NCI-H510A treated with DMSO at 0.1 percent for 48 hours (cell line): Measurements from ENCODE around the gene ERN1.
"Not testable (repeated sequence)": the region's sequence is repeated elsewhere in the genome, so short reads cannot be mapped to it uniquely, and the experiment has no call there.

Source experiments
- DNase-seq: peaks from one replicate; lab custom pipeline; 2025; lab: John Stamatoyannopoulos, UW

Gene ERN1

DNA sequence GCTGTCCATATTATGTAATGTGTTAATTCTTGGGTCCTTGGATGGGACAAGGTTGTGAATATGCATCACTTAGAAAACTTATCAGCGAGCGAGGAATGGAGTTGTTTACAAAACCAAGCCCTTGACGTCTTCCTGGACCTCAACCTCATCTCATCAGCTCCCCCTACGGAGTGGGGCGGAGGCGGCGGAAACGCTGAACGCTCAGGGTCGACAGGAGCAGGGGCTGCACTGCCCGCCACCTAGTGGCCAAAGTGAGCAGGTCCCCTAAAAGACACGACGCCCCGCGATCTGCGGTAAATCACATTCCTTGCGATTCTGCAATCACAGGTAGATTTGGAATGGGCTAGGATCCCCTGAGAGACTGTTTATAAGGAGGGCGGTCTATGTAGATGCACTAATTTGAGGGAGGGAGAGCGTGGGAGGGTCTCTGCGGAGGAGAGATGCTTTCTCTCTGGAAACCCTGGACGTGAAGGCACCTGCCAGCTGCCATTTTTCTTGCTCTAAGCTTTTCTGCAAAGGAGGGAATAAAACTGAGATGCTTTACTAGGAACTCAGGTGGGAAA lies 104.1 kb downstream of the ERN1 start:
- DNase-seq: peak; percentile 74

DNA sequence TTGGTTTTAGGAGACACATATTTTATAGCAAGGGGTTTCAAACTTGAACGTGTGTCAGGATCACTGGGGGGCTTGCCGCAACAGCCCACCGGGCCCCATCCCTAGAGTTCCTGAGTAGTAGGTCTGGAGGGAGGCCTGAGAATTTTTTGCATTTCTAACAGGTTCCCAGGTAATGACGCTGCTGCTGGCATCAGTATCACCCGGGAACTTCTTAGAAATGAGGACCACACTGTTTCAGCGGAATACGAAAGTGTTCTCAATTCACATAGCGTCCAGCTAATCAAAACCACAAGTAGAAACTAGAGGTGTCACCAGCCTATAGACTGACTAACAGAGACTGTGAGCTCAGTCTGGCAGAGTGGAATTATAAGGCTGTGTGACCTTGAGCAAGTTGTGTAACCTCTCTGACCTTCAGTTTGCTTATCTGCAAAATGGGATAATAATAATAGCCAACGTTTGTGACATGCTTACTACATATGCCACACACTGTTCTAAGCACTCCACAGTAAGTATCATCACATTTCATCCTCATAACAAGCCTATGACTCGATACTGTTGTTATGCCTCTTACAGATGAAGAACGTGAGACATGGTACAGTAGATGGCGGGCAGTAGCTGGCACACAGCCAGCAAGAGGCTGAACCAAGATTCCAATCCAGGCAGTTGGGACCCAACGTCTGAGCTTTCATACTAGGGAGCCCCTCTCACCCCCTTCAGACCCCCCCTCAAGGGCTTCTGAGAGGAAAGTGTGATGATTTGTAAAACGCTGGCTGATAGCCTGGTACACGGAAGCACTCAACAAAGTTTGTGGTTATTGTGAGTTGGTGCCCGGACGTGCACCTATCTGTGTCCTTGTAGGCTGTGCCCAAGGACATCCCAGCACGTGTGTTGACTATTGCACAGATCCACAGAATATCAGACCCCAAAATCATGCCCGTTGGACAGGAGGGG lies 104.9 kb downstream of the ERN1 start:
- DNase-seq: no peak

DNA sequence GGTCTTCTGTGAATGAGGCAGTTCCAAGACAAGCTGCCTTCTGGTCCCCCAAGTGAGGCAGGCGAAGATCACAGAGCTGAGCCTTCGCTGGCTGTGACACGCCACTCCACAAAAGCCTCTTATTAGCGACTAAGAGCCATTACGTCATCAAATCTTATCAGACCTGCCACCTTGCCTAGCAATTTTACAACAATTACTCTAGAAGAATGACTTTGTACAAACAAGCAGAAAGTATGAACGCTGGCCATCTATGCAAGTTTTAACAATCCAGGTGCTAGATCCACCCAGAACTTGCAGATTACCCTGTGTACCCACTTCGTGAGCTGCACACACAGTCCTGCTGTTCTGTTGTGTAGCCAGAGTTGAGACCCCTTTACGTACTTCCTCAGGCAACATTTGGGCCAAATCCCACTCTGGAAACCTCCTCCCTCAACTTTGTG lies 105.7 kb downstream of the ERN1 start:
- DNase-seq: no peak

DNA sequence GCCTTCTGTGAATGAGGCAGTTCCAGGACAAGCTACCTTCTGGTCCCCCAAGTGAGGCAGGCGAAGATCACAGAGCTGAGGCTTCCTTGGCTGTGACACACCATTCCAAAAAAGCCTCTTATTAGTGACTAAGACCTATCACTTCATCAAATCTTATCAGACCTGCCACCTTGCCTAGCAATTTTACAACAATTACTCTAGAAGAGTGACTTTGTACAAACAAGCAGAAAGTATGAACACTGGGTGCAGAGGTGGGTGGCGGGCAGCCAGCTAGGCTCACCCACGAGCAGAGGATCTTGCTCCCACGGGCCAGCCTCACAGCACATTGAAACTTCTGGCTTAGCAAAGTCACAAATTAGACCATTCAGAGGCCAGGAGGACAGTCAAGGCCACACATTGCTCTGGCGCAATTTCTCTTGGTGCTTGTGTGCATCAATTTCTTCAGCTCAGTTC lies 107.3 kb downstream of the ERN1 start:
- DNase-seq: no peak

DNA sequence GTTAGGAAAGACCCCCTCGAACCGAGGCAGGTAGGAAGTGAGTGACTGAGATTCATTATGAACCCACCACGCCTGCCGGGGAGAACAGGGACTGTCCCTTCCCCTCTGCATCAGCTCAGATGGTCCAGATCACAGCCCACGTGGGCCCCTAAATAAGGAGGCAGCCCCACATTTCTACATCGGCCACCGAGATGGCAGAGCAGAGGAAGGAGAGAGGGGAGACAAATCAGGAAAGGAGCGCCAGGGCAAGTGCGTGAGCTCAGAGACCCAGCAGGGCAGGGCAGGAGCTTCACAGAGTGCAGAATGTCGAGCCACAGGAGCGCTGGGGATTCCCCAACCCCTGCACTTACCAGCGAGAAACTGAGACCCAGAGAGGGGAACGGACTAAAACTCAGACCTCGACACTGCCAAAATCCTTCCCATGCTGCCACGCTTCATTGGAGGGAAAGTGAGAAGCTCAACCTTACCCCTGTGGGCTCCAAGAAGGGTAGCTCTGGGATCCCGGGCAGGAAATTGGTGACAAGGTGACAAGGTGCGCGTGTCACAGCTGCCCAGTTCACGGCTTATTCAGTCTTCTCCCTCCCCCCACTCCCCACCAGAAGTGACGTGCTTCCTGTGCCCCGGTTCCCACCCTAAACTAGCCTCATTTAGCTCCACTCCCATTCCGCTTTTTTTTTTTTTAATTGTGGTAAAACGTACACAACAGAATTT lies 109.7 kb downstream of the ERN1 start, which contains the start of gene ICAM2:
Gene ICAM2, minus strand, starts transcription at position 578 of the 711 bp plus-strand sequence. CDS start 13,942 bp downstream, outside the sequence.
- DNase-seq: no peak

DNA sequence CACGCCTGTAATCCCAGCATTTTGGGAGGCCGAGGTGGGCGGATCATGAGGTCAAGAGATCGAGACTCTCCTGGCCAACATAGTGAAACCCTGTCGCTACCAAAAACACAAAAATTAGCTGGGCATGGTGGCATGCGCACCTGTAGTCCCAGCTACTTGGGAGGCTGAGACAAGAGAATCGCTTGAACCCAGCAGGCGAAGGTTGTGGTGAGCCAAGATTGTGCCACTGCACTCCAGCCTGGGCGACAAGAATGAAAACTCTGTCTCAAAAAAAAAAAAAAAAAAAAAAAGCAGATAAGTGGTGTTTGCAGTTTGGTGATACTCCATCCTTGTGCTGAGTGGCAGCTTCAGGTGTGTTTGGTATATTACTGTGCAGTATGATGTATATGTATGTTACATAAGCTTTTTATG lies 110.4 kb downstream of the ERN1 start:
- not testable (repeated sequence) for DNase-seq

DNA sequence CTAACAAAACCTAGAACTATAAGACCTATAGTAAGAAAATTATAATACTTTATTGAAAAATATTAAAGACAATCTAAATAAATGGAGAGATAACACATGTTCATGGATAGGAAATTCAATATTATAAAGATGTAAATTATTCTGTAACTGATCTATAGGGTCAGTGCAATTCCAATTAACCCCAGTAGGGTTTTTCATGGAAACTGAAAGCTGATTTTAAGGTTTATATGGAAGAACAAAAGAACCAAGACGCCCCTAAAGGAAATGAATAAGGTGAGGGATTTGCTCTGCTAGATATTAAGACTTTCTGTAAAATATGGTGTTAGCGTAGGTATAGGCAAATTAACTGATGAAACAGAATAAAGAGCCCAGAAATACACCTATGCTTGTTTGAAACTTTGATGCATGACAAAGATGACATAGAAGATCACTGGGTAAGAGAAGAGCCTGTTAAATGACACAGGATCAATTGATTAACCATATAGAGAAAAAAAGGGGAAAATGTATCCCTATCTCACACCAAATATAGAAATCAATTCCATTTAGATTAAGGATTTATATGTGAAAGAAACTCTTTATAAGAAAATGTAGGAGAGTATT lies 112.5 kb downstream of the ERN1 start:
- no peak for DNase-seq

DNA sequence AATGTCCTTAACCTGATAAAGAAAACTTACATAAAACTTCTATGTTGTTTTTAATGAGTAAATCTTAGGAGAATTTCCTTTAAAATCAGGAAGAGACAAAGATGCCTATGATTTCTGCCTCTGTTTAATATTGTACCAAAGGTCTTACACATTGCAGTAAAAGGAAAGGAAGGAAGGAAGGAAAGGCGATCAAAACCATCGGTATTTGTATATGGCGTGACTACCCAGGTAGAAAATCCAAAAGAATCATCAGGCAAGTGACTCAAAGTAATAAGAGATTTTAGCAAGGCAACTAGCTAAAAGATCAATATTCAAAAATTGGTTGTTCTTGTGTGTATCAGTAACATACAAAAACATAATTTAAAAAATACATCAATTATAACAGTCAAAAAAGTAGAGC lies 113.0 kb downstream of the ERN1 start:
- DNase-seq: no peak

DNA sequence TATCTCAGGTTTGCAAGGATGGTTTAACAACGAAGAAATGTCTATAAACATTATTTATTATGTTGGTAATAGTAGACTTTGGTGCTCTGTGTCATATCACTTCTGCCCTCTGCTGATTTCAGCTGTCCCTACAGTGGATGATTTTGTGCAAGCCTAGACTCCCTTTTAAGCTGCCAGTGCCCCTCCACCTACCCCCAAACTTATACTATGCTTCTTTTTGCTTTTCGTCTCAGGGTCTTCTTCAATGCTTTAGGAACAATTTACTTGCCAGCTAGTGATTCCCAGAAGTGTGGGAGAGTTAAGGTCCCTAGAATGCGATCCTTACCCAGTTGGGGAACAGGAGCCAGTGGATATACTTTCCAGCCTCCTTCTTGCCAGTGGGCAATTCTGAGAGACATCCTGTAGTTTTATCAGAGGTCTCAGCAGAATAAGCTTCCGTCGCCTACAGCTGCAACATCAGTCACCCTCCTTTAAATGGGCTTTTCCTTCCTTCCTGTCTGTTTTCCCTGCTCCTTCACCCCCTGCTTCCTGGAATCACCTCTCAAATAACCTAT lies 113.6 kb downstream of the ERN1 start:
- DNase-seq: no peak

DNA sequence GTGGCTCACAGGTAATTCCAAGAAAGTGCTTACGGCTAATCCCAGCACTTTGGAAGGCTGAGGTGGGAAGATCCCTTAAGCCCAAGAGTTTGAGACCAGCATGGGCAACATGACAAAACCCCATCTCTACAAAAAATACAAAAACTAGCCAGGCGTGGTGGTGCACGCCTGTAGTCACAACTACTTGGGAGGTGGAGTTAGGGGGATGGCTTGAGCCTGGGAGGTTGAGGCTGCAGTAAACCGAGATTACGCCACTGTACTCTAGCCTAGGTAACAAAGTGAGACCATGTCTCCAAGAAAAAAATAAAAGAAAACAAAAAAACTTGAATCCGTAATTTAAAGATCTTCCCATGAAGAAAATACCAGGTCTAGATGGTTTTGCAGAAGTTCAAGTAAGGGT lies 114.5 kb downstream of the ERN1 start:
- no peak for DNase-seq

DNA sequence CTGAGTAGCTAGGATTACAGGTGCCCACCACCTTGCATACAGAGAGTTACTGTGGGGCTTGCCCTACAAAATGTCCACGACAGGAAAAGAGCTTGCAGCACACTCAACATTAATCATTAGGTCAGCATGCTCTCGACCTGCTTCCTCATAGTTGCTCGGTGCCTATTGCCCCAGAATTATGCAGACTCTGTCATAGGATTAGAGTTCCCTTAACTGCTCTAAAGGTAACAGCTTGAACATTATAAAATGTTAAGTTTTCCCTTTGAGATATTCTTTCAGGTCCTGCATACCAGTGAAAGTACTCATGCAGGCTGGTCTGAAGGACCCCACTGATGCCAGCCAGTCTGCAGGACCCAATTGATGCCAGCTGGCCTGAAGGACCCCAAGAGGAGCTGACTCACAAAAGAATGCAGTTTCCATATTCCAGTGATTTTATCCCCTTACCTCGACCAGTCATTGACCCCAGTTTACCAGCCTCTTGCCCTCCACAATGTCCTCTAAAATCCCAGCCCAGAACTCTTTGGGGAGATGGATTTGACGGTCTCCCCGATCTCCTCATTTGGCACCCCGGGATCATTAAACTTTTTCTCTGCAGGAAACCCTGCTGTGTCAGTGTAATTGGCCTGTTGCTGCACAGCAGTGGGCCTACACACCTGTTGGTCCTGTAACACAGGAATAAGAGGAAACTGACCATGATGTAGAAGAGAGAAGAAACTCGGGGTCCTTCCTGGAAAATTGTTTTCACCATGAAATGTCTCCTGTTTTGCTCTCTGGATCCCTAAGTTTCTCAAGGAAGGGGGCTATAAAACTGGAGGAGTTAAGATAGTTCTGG lies 120.2 kb downstream of the ERN1 start:
- no peak for DNase-seq

DNA sequence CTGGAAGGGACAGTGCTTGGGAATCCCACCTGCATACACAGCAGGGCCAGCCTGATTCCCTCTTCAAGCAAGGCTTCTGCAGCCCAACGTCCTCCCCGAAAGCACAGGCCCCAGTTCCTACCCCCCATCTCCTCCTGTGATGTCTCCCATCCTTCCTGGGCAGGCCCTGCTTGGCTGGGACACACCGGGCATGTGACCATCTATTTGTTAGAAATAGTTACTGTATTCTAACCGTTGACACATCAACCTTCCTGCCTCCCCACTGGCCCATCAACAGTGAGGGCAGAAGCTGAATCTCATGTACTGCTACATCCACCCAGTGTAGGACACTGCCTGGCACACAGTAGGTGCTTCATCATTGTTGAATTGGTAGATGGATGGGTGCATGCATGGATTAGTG lies 121.1 kb downstream of the ERN1 start:
- DNase-seq: no peak

DNA sequence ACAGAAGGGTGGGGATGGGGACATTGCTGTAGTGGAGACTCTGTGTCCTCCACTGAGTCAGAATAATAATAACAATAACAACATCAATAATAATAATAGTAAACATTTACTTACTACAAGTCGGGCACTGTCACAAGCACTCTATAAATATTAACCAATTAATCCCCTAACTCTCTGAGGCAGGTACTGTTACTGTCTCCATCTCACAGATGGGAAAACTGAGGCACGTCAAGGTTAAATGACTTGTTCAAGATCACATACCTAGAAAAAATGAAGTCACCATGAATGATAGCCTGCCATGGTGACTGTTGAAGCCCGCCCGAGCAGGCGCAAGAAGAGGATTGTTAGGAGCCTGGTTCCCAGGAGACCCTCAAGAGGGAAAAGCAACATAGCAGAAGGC lies 121.6 kb downstream of the ERN1 start:
- no peak for DNase-seq

DNA sequence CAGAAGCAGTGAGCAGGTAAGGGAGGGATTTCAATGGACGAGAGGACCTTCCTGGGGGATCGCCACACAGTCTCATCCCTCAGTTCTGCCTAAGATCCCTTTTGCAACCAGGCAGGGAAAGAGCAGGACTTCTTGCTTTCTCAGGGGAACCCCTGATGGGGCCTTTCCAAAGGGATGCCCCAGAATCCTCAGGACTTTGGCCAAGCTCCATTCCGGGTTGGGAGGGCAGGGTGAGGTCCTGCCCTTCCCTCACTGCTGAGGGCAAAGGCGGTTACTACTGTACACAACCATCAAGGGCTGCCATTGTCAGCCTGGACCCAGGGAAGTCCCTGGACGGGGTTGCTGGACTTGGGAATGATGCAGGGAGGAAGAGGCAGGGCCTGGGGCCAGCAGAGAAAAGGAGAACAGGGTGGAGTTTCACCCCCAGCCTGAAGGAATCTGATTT lies 122.1 kb downstream of the ERN1 start:
- no peak for DNase-seq

DNA sequence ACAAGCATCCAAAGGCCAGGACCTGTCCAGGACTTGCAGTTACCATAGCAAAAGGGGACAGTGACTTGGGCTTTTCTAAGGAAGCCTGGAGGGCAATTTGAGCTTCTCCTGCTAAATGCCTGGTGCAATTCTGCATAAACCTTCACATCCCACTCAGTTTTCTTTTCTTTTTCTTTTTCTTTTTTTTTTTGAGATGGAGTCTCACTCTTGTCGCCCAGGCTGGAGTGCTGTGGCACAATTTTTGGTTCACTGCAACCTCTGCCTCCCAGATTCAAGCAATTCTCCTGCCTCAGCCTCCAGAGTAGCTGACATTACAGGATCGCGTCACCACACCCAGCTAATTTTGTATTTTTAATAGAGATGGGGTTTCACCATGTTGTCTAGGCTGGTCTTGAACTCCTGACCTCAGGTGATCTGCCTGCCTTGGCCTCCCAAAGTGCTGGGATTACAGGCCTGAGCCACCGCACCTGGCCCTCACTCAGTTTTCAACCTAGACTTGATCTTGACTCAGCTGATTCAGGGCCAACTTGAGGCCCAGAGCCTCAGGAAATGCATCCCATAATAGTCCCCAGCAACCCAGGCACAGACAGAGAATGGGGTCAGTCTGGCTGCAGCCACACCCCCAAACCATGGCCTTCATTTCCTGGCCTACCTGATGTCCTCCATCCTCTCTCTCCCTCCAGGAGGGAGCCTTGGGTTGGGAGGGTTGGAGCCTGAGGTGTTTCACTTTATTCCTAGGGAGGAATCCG lies 122.7 kb downstream of the ERN1 start:
- DNase-seq: not testable (repeated sequence)

DNA sequence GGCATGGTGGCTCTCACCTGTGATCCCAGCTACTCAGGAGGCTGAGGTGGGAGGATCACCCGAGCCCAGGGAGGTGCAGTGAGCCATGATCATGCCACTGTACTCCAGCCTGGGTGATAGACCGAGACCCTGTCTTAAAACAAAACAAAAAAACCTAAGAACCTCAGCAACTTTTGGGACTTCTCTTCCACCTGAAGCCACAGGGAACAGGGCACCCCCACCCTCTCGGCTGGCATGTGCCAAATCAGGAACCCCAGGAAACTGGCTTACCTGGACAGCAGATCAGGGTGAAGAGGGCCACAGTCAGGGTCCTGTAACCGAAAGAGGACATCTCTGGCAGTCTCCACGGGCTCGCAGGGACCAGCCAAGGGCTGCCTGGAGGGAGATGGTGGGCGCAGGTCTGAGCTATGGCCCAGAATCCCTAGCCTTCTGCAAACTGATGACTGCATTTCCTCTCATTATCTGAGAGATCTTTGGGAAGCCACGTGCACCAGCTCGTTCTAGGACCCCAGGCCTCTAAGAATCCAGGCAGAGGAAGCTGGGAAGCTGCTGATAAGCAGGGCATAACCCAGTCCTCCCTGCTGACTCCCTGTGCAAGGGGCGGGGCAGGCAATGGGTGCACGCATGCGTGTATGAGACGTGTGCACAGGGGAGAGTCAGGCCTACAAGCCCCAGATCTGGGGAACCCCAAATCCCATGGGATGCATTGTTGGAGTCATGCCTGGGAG lies 123.4 kb downstream of the ERN1 start:
- DNase-seq: no peak

DNA sequence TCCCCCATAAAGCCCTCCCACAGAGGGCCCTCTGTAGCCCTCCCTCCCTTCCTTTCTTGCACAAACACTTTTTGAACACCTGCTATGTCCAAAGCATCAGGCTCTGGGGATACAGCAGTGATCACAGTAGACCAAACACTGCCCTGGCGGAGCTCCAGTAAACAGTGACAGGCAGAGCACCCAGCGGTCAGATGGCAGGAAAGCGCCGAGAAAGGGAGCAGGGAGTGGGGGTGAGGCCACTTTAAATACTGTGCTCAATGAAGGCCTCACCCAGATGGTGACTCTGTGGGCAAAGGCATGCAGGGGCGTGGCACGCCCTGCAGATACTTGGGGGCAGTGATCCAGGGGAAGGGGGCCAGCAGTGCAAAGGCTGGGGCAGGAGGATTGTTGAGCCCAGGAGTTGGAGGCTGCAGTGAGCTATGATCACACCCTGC lies 124.2 kb downstream of the ERN1 start:
- DNase-seq: peak; percentile 92

DNA sequence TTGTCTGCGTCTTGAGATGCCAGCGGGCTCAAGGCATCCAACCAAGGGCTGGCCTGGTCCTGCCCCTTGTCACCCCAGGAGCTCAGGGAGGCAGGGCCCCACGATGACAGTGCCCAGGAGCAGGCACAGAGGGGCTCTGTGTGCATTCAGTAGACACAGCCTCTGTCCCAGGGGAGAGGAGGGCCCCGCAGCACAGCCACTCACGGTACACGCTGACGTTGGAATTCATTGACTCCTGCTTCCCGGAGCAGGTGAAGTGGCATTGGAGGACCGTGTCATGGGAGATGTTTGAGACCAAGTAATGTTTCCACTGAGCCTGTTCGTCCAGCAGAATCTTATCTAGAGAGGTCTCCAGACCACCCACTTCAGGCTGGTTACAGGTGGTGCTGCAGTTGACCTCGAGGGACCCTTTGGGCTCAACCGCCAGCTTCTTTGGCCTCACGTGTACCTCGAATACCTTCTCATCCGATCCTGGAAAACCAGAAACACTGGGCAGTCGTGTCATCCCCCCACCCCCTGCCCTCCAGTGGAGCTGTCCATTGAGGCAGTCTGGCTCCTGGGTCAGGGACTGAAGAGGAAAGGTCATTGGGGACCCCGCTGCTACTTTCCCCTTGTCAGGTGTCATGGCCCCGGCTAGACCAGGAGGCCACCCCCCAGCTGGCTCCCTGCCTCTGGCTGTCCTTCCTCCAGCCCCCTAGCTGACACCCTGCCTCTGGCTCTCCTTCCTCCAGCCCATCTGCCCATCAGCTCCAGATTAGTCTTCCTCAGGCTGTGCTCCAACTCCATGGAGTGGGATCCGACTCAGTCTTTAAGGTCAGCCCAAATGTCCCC lies 124.8 kb downstream of the ERN1 start:
- DNase-seq: no peak
